ENCODE data around the gene FBXW5.

FBXW5 gene

DNA sequence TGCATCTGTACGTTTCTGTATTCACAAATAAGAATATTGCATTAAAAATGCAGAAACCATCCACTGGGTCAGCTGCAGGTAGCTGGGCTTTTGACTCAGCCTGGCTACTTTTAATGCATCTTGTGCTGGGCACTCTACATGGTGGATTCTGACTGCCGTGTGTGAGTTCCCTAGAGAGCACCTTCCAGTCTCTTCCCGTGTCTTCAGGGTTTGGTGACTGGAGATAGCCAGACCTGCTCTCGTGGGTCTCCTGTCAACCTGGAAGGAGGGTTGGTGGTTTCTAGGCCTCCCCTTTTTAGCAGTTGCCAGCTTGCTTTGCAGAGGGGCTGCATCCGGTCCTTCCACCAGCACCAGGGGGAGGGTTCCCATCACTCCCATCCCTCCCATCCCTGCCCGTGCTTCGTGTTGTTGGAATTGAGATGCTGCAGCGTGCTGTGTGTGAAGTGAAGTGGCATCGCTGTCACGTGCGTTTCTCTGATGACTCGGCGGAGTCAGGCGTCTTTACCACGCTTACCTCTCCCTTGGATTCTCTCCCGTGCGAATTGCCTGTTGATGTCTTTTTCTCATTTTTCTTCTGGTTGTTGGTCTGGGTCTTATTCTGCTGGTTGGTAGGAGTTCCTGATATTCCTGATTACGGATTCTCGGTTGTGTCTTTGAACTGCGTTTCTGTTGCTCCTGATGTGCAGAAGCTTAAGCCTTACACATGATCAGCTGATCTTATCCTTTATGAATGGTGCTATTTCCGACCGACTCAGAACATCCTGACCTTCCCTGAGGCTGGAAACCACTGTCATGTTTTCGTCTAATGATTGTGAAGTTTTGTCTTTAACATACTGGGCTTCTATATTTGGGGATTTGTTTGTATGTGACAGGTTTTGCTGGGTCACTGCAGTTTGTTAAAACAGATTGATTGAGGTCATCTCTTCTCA is 16.9 kb downstream of the FBXW5 start:
- no peak for DNase-seq

DNA sequence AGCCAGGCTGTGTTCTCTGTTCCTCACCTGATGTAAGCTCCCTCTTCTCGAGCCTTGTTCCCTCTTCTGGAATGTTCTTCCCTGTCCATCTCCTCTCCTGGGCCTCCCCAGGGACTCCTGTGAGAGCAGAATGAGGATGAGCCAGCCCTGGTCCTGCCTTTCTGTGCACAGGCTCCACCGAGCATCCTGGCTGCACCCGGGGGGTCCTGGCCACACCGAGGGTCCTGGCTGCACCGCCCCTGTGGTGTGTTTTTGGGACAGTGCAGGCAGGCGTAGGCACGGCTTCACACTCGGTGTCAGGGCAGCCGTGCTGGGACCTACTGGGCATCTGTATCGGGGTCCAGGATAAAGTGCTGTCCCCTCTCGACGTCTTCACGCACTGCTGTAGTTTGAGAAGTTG is 17.8 kb downstream of the FBXW5 start:
- no peak for DNase-seq

DNA sequence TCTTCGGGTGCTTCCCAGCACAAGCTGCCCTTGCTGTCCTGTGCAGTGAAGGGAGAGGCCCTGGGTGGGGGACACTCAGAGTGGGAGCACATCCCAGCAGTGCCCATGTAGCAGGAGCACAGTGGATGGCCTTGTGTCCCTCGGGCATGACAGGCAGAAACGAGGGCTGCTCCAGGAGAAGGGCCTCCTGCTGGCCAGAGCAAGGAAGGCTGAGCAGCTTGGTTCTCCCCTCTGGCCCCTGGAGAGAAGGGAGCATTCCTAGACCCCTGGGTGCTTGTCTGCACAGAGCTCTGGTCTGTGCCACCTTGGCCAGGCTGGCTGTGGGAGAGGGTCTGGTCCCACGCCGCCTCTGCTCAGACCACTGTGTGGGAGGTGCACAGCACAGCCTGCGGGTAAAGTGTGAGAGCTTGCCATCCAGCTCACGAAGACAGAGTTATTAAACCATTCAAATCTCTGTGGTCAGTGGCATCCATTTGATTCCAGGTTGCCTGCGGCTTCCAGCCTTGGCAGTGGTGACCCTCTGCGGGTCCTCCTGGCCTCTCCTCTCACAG is 18.3 kb downstream of the FBXW5 start:
- no peak for DNase-seq

DNA sequence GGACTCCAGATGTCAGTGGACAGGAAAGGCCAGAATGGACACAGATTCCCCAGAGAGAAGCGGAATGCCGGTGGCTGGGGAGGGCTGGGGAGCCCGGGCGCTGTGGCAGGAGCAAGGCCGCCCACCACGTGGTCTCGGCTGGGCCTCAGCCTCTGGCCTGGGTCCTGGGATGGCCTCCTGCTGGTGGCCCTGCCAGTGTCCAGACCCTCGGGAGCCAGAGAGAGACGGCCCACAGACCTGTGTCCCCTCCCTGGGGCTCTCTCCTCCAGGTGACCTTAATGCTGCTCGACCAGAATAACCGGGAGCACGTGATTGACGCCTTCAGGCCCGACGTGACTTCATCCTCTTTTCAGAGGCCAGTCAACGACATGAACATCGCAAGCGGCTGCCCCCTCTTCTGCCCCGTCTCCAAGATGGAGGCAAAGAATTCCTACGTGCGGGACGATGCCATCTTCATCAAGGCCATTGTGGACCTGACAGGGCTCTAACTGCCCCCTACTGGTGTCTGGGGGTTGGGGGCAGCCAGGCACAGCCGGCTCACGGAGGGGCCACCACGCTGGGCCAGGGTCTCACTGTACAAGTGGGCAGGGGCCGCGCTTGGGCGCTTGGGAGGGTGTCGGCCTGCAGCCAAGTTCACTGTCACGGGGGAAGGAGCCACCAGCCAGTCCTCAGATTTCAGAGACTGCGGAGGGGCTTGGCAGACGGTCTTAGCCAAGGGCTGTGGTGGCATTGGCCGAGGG is 19.0 kb downstream of the FBXW5 start:
- DNase-seq, result no peak

DNA sequence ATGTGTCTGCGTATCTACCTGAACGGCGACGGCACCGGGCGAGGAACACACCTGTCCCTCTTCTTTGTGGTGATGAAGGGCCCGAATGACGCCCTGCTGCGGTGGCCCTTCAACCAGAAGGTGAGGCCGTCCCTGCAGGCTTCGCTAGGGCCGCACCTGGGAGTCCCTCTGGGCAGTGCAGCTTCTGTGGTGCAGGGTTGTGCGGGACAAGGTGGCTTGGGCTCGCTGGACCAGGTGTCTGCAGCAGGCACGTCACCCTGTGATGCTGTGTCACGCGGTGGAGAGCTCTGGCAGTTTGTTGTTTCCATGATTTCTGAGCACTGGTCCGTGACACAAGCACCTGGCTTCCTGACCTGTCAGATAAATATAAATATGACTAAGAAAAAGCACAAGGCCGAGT is 20.7 kb downstream of the FBXW5 start:
- DNase-seq, result no peak

DNA sequence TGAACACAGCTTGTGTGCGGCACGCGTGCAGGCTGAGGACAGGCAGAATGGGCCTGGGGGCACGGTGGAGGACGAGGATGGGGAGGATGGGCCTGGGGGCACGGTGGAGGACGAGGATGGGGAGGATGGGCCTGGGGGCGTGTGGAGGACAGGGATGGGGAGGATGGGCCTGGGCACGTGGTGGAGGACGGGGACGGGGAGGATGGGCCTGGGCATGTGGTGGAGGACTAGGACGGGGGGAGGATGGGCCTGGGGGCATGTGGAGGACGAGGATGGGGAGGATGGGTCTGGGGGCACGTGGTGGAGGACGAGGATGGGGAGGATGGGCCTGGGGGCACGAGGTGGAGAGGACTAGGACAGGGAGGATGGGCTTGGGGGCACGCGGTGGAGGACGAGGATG is 22.0 kb downstream of the FBXW5 start:
- DNase-seq, result no peak

DNA sequence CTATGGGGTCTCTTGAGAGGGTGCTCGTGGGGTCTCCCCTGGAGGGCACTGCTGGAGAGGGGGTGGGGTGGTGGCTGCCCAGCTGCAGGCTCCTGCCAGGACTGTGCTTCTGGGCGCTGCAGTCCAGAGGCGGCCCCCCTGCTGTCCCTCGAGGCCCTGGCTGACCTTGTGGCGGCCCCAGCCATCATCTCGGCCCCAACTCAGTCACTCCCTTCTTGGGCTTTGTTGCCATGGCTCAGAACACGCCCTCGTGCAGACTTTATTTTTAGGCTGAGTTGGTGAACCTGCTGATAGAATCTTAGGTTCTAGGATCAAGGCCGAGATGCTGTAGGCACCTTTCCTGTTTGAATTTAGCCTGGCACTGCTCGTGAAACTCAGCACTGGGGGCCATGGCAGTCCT is 22.8 kb downstream of the FBXW5 start:
- no peak for DNase-seq

DNA sequence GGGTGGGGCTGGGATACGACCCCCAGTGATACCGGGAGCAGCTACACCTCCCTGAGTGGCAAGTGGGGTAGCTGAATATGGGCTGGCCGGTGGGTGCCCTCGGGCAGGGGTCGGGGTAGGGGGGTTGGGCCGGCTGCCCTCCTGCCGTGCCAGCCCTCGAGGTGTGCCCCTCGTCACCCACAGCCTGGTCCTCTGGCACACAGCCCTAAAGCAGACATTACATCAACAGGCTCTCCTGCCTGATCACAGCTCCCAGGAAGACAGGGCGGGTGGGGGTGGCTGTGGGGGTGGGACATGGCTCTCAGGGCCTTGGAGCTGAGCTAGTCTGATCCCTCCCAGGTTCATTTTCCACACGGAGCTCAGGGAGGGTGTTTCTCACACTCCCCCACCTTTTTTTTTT is 23.2 kb downstream of the FBXW5 start:
- no peak for DNase-seq

DNA sequence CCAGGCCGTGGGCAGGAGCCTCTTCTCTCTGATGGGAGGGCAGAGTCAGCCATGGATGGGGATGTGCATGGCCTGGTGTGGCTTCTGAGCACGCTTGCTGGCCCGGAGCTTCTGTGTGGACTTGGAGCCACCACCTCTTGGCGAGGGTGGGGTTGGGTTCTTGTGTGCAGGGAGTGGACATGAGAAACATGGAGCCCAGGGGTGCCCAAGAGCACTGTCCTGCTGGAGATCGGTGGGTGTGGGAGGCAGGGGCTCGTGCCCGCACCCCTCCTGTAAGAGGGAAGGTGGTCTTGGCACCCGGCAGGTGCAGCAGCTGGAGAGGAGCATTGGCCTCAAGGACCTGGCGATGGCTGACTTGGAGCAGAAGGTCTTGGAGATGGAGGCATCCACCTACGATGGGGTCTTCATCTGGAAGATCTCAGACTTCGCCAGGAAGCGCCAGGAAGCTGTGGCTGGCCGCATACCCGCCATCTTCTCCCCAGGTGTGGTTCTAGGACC is 23.8 kb downstream of the FBXW5 start:
- no peak for DNase-seq

DNA sequence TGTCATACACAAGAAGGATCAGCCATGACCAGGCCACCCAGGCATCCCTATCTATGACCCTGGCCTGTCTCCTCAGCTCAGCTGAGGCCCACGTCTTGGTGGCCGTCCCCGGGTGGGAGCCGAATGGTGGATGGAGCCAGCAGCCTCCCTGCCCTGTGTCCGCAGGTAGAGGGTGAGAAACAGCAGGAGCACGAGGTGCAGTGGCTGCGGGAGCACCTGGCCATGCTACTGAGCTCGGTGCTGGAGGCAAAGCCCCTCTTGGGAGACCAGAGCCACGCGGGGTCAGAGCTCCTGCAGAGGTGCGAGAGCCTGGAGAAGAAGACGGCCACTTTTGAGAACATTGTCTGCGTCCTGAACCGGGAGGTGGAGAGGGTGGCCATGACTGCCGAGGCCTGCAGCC is 24.5 kb downstream of the FBXW5 start:
- no peak for DNase-seq

DNA sequence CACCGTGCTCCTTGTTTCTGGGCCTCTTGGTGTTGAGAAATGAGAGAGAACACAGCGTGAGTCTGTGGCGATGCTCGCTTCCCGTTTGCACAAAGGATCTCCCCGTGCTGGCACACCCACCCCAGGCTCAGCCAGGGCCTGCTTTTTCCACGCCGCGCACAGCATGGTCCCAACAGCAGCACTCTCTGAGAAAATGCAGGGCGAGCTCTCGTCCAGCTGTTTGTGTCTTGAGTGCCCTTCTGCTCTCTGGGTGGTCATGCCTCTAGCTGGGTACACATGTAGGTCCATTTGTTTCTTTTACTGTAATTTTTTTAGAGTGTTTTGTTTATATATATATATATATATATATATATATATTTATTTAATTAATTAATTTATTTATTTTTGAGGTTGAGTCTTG is 26.6 kb downstream of the FBXW5 start:
- DNase-seq, result no peak

DNA sequence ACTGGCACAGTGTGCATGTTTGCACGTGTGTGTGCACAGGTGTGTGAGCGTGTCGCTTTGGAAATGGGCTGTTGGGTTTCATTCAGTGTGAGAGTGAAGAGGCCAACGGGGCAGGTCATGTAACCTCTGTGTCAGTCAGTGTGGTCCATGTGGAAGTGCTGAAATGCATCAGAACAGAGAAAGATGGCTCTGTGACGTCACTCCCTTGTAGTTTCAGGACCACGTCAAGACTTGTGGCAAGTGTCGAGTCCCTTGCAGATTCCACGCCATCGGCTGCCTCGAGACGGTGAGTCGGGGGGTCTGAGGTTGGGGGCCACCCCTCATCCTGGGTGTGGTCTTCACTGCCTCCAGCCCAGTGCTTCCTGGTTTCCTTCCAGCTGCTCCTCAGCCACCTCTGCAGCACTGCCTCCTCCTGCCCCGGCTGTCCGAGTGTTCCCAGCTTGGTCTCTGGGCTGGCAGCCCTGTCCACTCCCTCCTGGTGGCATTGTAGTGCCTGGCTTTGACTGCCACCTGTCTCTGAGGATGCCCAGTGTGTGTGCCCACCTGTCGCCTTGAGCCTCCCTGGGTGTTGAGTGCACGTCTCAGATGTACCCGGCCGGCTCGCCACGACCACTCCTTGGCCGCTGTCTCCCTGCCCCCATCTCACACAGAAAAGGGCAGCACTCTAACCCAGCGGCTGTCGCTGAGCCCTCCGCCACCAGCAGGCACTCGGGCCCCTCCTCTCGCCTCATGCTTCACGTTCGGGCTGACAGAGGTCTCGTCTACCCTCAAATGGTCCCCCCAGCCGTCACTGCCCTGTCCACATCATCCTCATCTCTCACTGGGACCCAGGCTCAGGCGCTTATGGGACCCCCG is 28.0 kb downstream of the FBXW5 start:
- peak; percentile 19 for DNase-seq

DNA sequence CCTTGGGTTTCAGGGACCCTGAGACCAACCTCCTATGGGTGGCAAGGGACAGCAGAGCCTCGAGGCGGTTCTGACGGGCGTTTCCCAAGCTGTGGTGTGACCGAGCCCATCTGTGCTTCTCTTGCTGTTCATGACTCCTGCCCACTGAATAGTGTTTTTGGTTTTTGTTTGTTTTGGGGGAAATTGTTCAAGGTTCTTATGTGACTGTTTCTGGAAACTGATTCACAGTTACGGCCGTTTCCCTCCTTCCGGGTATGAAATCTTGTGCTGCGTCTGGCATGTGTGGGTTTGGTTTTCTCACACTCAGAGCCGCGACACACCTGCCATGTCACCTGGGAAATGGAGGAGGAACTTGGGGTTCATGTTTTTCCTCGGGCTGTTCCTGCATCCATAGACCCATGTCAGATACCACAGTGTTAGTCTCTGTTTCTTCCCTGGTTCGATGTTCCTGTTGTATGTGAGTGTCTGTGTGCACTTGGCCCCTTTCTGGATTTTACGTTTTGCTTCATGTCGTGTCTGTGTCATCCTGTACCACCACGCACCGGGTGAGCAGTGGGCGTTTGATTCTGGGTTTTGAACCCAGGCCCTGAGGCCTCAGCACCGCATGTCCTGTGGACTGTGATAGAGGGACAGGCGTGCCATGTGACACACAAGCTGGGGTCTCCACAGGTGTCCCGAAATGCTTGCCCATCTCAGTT is 28.8 kb downstream of the FBXW5 start:
- no peak for DNase-seq

DNA sequence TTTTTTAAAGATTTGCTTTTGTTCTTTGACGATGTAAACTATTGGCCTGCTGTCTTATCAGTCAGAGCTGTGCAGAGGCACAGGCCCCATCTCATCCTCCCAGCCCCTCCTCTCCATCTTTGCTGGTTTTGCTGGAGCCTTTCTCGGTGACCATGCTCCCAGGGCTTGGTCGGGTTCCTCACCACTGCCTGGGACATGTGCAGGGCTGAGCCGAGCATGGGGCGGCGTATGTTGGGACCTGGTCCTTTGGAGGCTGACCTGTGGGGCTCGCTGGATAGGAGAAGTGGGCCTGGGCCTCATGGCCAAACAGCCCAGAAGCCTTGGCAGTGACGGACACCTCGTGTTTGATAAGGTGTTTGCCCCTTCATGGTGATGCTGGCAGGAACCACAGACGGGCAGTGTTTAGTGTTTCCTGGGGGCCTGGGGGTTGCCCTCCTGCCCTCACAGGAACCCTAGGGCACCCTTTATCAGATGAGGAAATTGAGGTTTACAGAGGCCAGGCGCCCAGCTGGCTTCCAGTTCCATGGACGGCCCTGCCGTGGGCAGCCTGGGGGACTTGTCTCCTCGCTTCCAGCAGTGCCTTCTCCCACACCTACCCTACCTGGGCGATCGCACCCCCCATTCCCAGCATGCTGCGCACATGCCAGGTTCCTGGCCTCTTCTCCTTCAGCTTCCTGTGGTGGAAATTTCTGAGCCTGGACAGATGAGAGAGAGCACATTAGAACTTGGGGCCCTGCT is 30.7 kb downstream of the FBXW5 start:
- DNase-seq, result no peak

DNA sequence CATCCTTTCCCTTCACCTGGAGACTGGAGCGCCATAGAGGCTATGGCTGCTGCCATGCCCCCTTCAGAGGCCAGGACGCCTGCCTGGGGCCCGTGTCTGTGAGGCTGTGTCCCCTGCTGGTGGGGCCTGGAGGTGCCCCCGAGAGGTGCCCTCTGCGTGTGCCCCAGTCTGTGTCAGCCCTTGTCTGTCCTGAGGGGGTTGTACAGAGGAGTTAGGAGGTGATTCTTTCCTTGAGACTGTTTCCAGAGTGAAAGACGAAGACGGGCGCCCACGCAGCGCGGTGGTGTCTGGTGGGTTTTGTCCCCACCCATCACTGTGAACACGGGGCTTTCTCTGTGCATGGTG is 33.7 kb downstream of the FBXW5 start:
- no peak for DNase-seq

DNA sequence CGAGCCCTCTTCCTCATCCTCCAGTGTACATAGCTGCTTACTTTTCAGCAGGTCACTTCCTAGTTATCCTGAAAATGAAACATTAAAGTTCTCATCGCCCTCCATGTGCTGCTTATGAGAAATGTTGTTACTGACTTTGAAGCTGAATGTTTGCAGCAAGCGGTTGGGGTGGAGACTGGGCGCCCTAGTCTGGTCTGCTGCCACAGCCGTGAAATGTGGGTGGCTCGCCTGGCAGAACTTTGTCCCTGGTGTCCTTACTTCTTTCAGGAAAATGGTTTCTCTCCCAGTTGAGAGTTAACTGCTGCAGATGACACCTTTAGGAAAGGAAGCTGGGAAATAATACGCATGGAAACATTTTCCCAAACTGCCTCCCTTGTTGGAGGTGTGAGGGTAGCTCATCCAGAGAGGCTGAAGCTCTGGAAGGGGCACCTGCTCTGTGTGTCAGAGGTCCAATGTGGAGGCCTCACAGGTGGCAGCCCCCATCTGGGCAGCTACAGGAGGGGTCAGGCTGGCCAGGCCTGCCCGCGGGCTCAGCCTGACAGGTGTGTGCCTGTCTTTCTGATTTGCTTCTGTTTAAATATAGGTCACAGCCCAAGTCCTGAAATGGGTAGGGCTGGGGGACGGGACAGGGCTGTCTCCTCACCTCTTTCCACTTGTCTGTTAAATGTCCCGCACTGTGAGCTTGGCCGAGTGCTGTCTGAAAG is 34.2 kb downstream of the FBXW5 start:
- DNase-seq, result no peak

DNA sequence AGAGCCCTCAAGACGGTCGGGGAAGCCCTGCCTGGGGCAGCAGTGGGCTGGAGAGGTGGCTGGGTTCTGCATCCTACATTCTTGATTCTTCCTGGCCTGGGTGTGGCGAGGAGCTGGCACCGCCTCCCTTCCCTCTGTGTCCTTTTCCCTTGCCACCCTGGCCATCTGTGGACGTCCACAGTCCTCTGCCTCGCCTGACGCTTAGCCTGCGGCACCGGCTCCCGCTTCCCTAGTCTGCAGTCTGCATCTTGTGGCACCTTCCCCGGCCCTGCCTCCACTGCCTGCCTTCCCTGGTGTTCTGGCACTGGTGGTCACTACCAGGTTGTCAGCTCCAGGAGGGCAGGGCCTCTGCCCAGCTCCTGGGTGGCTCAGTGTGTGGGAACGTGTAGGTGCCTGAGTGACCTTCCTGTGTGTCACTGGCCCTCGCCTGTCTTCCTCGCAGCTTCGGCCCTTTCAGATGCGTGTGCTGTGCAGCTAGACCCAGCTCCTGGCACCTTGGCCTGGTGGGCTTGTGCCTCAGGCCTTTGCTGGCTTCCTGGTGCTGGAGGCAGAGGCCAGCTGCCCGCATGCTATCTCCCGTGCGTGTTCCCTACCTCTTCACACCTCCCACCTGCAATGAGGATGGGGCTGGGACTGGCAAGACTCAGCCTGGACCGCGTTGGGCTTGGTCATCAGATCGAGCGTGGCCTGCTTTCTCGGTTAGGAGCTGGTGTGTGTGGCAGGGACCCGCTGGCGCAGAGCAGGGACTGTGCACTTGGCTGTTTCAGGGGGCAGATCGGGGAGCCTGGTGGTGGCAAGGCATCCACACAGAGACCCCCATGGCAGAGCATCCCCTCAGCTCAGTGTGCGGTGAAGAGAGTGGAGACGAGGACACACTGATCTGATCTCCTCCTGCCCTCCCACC is 37.3 kb downstream of the FBXW5 start:
- no peak for DNase-seq

DNA sequence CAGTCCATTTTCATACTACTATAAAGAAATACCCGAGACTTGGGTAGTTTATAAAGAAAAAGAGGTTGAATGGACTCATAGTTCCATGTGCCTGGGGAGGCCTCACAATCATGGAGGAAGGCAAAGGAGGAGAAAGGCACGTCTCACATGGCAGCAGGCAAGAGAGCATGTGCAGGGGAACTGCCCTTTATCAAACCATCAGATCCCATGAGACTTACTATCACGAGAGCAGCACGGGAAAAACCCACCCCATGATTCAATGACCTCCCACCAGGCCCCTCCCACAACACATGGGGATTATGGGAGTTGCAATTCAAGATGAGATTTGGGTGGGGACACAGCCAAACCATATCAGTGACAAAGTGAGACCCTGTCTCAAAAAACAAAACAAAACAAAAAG is 38.3 kb downstream of the FBXW5 start:
- no peak for DNase-seq

DNA sequence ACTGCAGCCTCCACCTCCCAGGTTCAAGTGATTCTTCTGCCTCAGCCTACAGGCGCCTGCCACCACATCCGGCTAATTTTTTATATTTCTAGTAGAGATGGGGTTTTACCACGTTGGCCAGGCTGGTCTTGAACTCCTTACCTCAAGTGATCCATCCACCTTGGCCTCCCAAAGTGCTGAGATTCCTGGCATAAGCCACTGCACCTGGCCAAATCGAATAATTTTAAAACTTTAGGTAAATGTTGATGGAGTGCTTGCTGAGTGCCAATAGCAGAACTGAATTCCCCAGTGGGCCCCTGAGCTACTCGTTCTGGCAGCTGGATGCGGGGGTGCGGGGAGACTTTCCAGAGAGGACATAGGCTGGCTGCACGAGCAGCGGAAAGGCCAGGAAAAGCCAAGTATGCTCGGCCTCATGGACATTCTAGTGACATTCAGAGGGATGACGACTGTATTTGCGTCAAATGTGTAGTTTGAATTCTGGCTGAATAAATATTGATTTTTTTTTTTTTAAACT is 41.4 kb downstream of the FBXW5 start:
- peak; percentile 43 for DNase-seq

All from activated CD4-positive, alpha-beta T cell treated with anti-CD3 and anti-CD28 coated beads, Interleukin-10, Interleukin-2, amounts not matched to agents 100 ng/mL and 50 ng/mL, durations not matched to agents 16 hours and 8 hours (primary cell).